Neutrophil (primary cell): Measurements from ENCODE around the gene TK1.

Source experiments
- H3K27ac ChIP-seq: fragments of 200-600 bp; sonication (generic); 2 replicates; pipeline ENCODE4 v1.5.1; 2016; ENCODE audit warnings: mild to moderate bottlenecking, moderate library complexity
- H3K27me3 ChIP-seq: fragments of 200-600 bp; sonication (generic); 2 replicates; pipeline ENCODE4 v1.6.0; 2016; ENCODE audit warnings: mild to moderate bottlenecking
- H3K36me3 ChIP-seq: fragments of 200-600 bp; sonication (generic); 2 replicates; pipeline ENCODE4 v1.5.1; 2017
- H3K4me1 ChIP-seq, 2 experiments: fragments of 200-600 bp in 1 of 2; sonication (generic) in 1 of 2; 1 replicate in 1 of 2; 2 replicates in 1 of 2; pipeline versions ENCODE4 v1.5.1 to v1.6.1; 2013 to 2016; ENCODE audit warnings: low read depth in 1 of 2, low read length in 1 of 2, mild to moderate bottlenecking in 1 of 2, moderate library complexity in 1 of 2; ENCODE audit not compliant: control insufficient read depth in 1 of 2, insufficient read depth in 1 of 2
- H3K4me3 ChIP-seq, 2 experiments: fragments of 200-600 bp in 1 of 2; sonication (generic) in 1 of 2; 1 replicate in 1 of 2; 2 replicates in 1 of 2; pipeline ENCODE4 v1.5.1; 2013 to 2016; ENCODE audit warnings: low read depth in 1 of 2, low read length in 1 of 2, mild to moderate bottlenecking in 1 of 2, moderate library complexity in 1 of 2
- H3K9me3 ChIP-seq: fragments of 200-600 bp; sonication (generic); 2 replicates; pipeline ENCODE4 v1.5.1; 2016
- CTCF ChIP-seq: fragments of 200-600 bp; sonication (generic); IDR thresholded peaks from 2 replicates; pipeline ENCODE4 v1.5.1; 2016; ENCODE audit warnings: antibody characterized with exemption

Gene TK1

GRCh38 chr17:78168242-78168902 is 18.5 kb downstream of the TK1 start, which contains the start of gene SYNGR2:
TSS of gene SYNGR2 (plus strand) at chr17:78168581. CDS start at chr17:78168617, 36 bp downstream.
- Histone ChIP-seq H3K27ac (peak within 1 kb of the TSS; percentile 79), H3K36me3 (peaks cover 20% of the 10 kb centered on the region), H3K9me3 (no peaks in the 10 kb centered on the region), H3K27me3 (no peaks in the 10 kb centered on the region), H3K4me1 (peaks cover 50 to 58% of the 10 kb centered on the region in 2 experiments), H3K4me3 (peak within 1 kb of the TSS; percentile 60 to 79)
- peak; percentile 61 for TF ChIP-seq CTCF

- H3K27ac ChIP-seq: no peak overlapping the region
- H3K4me1 ChIP-seq: peaks cover 30 to 38% of the 10 kb centered on the region in 2 experiments
- H3K36me3 ChIP-seq: peaks cover 8% of the 10 kb centered on the region
- H3K4me3 ChIP-seq: no peak overlapping the region
- TF ChIP-seq CTCF: no peak
- no peaks in the 10 kb centered on the region for H3K9me3 ChIP-seq
- H3K27me3 ChIP-seq: no peaks in the 10 kb centered on the region
Measured at GRCh38 chr17:78166416-78166815, 20.4 kb downstream of the TK1 start.

GRCh38 chr17:78164748-78165607 is 21.9 kb downstream of the TK1 start:
- H3K27me3 ChIP-seq: no peaks in the 10 kb centered on the region
- no peak overlapping the region for H3K27ac ChIP-seq
- H3K4me3 ChIP-seq: no peak overlapping the region
- no peaks in the 10 kb centered on the region for H3K9me3 ChIP-seq
- H3K4me1 ChIP-seq: peaks cover 16 to 24% of the 10 kb centered on the region in 2 experiments
- H3K36me3 ChIP-seq: no peaks in the 10 kb centered on the region
- no peak for TF ChIP-seq CTCF

- Histone ChIP-seq H3K27me3 (no peaks in the 10 kb centered on the region), H3K36me3 (no peaks in the 10 kb centered on the region), H3K9me3 (no peaks in the 10 kb centered on the region), H3K4me3 (no peak overlapping the region), H3K4me1 (peaks cover 16 to 23% of the 10 kb centered on the region in 2 experiments), H3K27ac (no peak overlapping the region)
- no peak for TF ChIP-seq CTCF
Measured at GRCh38 chr17:78163881-78164747, 22.7 kb downstream of the TK1 start.

GRCh38 chr17:78159575-78160158 is 27.2 kb downstream of the TK1 start:
- peaks cover 22 to 25% of the 10 kb centered on the region in 2 experiments for H3K4me1 ChIP-seq
- no peak overlapping the region for H3K4me3 ChIP-seq
- H3K27me3 ChIP-seq: no peaks in the 10 kb centered on the region
- H3K36me3 ChIP-seq: no peaks in the 10 kb centered on the region
- TF ChIP-seq CTCF: no peak
- H3K9me3 ChIP-seq: no peaks in the 10 kb centered on the region
- H3K27ac ChIP-seq: no peak overlapping the region
